Aorta (tissue), 5 donors: ENCODE data around the gene LCE3B. TPM values are rescaled to one million over a fixed set of nuclear protein-coding genes. Genes with fewer than 3 reads are reported as not detected.

Experiments
- ATAC-seq: fragments of 200-7000 bp; cut with Tn5 transposase; one replicate; pipeline ENCODE4 v1.9.1; 2022; ENCODE audit warnings: moderate library complexity; ENCODE audit not compliant: low FRiP score
- DNase-seq, 2 donors: peaks; one replicate each; pipeline ENCODE4 v3.0.0-alpha.2; 2020
- H3K27ac ChIP-seq, 2 donors: one replicate each; pipeline ENCODE4 v1.5.1; 2013; ENCODE audit warnings: low read length in 2 of 2, mild to moderate bottlenecking in 2 of 2, moderate library complexity in 2 of 2, control low read depth in 1 of 2, inconsistent platforms in 1 of 2, low read depth in 1 of 2
- H3K27me3 ChIP-seq, 2 donors: one replicate each; pipeline ENCODE4 v1.6.1; 2013; ENCODE audit warnings: control low read depth in 1 of 2, low read length in 1 of 2, mild to moderate bottlenecking in 1 of 2, moderate library complexity in 1 of 2; ENCODE audit not compliant: insufficient read depth in 2 of 2, control insufficient read depth in 1 of 2
- H3K36me3 ChIP-seq, 2 donors: one replicate each; pipeline ENCODE4 v1.6.1; 2013; ENCODE audit warnings: control low read depth in 1 of 2, low read length in 1 of 2, mild to moderate bottlenecking in 1 of 2; ENCODE audit not compliant: insufficient read depth in 2 of 2, control insufficient read depth in 1 of 2
- H3K4me1 ChIP-seq, 2 donors: one replicate each; pipeline ENCODE4 v1.6.1; 2013; ENCODE audit warnings: low read length in 2 of 2, control low read depth in 1 of 2, mild to moderate bottlenecking in 1 of 2, moderate library complexity in 1 of 2; ENCODE audit not compliant: insufficient read depth in 2 of 2, control insufficient read depth in 1 of 2
- H3K4me3 ChIP-seq, 2 donors: one replicate each; pipeline ENCODE4 v1.5.1; 2013; ENCODE audit warnings: low read length in 2 of 2, control low read depth in 1 of 2, mild to moderate bottlenecking in 1 of 2
- H3K9me3 ChIP-seq: one replicate; pipeline ENCODE4 v1.6.1; 2013; ENCODE audit warnings: mild to moderate bottlenecking, low read length; ENCODE audit not compliant: control insufficient read depth
- WGBS, 2 donors: extraction: QIAGEN DNeasy Blood & Tissue Kit; methylation state at CpG; one replicate each; pipeline ENCODE4 v1.1.7; 2013; 5-methylcytosine and 5-hydroxymethylcytosine counted together
- intact Hi-C, 2 donors: fragments of 100-400 bp; cut with DNase I; formaldehyde crosslinking; loops; one replicate each; pipeline versions ENCODE4 v1.14.2 to v1.15.0; 2022
- polyA plus RNA-seq, 2 donors: library from polyadenylated mRNA; stranded (reverse); fragments of 200-250 nt; gene quantifications; one replicate each; pipeline ENCODE4 v1.2.3, GENCODE V29; 2013
- total RNA-seq, 2 donors: library from RNA; stranded (reverse); fragmentation: NEBNext Ultra II Directional; extraction: Animal tissue kit (Norgen Biotek cat#: 25700); gene quantifications; one replicate each; pipeline ENCODE4 v1.2.1, GENCODE V29; 2021
- donor health status: healthy with polysubstance abuse.
- donor health status: Bipolar disorder and iron deficiency.
- donor health status: DM: no; HTN: no; CAD: no.
- donor health status: DM: no; HTN: no; CAD: no.
- donor health status: DM: yes; HTN: yes; CAD: no.

Gene LCE3B
- total and polyA plus RNA-seq, 4 donors: not detected

DNA sequence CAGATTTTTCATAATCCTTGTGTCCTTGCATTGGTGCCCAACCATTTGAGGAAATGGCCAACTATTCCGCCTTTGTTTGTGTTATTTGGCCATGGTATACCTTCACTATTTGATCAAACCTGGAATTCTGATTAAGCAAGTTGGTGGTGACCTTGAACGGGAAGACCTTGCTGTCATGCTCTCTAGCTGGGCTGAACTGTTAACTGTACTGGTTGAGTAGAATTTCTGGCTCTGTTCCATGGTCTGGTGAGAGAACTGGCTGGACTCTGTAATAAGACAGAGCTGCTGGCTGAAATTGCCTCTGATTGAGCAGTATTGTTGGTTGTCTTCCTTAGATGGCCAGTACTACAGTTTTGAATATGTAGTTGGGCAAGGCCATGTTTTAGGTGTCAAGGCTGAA is 16.6 kb upstream of the LCE3B start:
- ATAC-seq: no peak
- no peak for DNase-seq
- no peak overlapping the region for H3K27ac ChIP-seq
- no peaks in the 10 kb centered on the region for H3K27me3 ChIP-seq
- no peaks in the 10 kb centered on the region for H3K36me3 ChIP-seq
- WGBS, 2 donors: 82% methylated on average over 2 of the region's 2 CpGs; no CpG with 5 or more reads in 1 of the 2 donors
- H3K9me3 ChIP-seq: peaks cover 7% of the 10 kb centered on the region
- no peaks in the 10 kb centered on the region for H3K4me1 ChIP-seq
- intact Hi-C loops: no loop called here
- no peak overlapping the region for H3K4me3 ChIP-seq

DNA sequence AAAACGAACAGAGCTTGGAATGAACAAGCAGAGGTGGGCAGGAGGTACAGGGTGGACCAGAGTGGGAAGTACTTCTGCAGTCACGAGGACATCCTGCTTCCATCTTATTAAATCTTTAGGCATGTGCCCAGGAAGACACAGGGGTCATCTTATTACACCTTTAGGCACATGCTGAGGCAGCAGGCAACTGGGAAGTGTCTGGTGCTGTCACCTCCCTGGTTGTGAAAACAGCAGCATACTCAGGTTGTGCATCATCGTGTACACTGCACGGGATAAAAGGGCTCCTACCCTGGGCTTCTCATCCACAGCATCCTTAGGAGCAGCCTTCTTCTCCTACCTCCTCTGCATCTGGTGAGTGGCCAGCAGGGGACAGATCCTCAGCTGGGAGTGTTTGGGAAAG is 13.7 kb upstream of the LCE3B start, which contains the start of gene LCE3C:
LCE3C (plus strand) TSS at position 301 of the 400 bp plus-strand sequence. CDS start 498 bp downstream, outside the sequence.
- 63% methylated on average over 4 of the region's 4 CpGs; no CpG with 5 or more reads in 1 of the 2 donors for WGBS, 2 donors
- Histone ChIP-seq H3K27me3 (no peaks in the 10 kb centered on the region), H3K9me3 (peaks cover 7% of the 10 kb centered on the region), H3K36me3 (no peaks in the 10 kb centered on the region), H3K27ac (no peak within 1 kb of the TSS), H3K4me3 (no peak within 1 kb of the TSS), H3K4me1 (no peaks in the 10 kb centered on the region)
- DNase-seq (no peak), ATAC-seq (no peak)
- intact Hi-C loops: no loop called here

DNA sequence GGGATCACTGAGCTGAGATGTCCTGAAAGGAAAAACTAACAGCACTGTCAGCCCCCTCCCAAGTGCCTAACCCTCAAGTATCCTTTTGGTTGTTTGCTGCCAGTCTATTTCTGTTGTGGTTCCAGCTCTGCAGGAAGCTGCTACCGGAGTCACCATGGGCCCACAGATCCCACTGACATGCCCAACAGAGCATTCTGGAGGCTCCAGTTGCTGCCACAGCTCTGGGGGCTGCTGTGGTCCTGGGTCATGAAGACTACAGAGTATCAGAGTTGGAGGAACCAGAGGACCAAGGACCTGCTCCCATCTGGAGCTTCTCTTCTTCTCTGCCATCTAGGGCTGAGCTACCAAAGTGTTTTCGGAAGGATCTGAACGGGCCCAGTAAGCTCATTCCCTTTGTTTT is 8.4 kb downstream of the LCE3B start:
- Histone ChIP-seq H3K4me1 (no peaks in the 10 kb centered on the region), H3K27ac (no peak overlapping the region), H3K9me3 (peaks cover 2% of the 10 kb centered on the region), H3K4me3 (no peak overlapping the region), H3K27me3 (no peaks in the 10 kb centered on the region), H3K36me3 (no peaks in the 10 kb centered on the region)
- no peak for DNase-seq
- 43 to 82% methylated on average over 3 of the region's 3 CpGs for WGBS, 2 donors
- intact Hi-C loops: loop anchor here in 1 of 2 donors (10.0 kb wide), 1 partner anchor 57 kb away; the partner anchor contains the start of gene LCE3E
- peak; percentile 56 for ATAC-seq

DNA sequence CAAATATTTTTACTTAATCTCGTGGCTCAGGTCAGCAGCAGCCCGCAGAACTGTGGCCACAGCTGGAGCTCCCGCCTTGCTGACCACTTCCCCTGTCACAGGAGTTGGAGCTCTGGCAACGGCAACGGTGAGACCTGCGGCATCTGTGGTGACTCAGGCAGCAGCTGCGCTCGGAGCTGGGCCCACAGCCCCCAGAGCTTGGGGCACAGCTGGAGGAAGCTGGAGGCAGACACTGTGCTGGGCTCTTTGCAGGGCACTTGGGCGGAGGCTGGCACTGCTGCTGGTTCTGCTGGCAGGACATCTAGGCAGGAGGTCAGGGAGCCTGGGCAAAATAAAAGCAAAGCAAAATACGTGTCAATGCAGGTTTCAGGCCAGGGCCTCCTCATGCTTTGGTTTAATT is 9.2 kb downstream of the LCE3B start, which contains the start of gene LCE3A:
LCE3A (minus strand) TSS at position 301 of the 400 bp plus-strand sequence; CDS start at position 301, 0 bp downstream.
- Histone ChIP-seq H3K9me3 (peaks cover 2% of the 10 kb centered on the region), H3K27me3 (no peaks in the 10 kb centered on the region), H3K27ac (no peak within 1 kb of the TSS), H3K36me3 (no peaks in the 10 kb centered on the region), H3K4me3 (no peak within 1 kb of the TSS), H3K4me1 (no peaks in the 10 kb centered on the region)
- WGBS, 2 donors: 63 to 68% methylated on average over 10 of the region's 10 CpGs
- intact Hi-C loops: loop anchor here in 1 of 2 donors (10.0 kb wide), 1 partner anchor 58 kb away; the partner anchor contains the start of gene LCE3E
- DNase-seq (no peak), ATAC-seq (no peak)

DNA sequence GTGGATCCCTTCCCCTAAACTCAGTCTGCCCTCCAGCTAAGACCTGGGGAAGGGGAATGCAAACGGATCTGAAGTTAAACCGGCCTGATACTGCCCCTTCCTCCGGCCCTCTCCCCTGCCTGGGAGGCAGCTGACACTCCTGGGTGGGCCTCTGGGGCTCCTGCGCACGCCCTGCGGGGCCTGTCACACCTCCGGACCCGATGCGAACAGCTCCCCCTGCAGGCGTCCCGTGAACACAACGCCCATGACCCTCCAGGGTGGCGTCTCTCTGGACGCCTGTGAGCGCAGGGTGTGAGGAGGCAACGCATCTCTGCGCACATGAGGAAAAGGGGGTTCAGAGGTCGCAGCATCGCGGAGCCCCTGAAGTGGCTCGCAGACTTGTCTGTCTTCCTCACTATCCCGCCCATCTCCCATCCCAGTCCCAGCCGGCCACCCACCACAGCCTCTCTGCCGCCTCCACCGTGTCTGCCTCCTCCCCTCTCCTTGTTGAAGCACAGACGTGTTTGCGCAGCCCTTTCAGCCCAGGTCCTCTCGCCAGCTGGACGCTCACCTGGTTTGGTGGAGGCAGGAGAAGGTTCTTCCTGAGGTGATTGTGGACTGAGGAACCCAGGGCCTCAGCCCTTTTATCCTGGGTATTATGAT is 9.7 kb downstream of the LCE3B start:
- Histone ChIP-seq H3K36me3 (no peaks in the 10 kb centered on the region), H3K4me3 (no peak overlapping the region), H3K9me3 (peaks cover 2% of the 10 kb centered on the region), H3K4me1 (no peaks in the 10 kb centered on the region), H3K27me3 (no peaks in the 10 kb centered on the region), H3K27ac (no peak overlapping the region)
- WGBS, 2 donors: 16 to 17% methylated on average over 27 to 29 of the region's 29 CpGs
- intact Hi-C loops: loop anchor here in 1 of 2 donors (10.0 kb wide), 1 partner anchor 59 kb away; the partner anchor contains the start of gene LCE3E
- no peak for DNase-seq
- no peak for ATAC-seq

DNA sequence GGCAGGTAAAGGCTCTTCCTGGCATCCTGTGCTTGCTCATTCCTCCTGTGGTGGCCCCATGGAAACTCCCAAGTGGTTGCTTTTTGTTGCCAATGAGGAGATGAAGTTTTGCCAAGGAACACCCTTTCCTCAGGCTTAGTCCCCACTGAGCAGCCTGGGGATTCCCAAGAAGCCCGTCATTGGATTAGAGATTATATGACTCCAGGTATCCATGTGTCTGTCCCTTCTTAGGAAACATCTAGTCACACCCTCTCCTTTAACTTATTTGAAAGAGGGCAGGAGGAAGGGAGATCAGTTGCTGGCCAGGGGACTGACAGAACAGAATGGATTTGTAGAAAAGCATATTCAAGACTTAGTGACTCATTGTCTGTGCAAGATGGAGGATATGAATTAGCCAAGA is 13.1 kb downstream of the LCE3B start:
- intact Hi-C loops: loop anchor here in 1 of 2 donors (10.0 kb wide), 1 partner anchor 62 kb away; the partner anchor contains the start of gene LCE3E
- no peak for ATAC-seq
- Histone ChIP-seq H3K4me1 (no peaks in the 10 kb centered on the region), H3K4me3 (no peak overlapping the region), H3K9me3 (peaks cover 9% of the 10 kb centered on the region), H3K27me3 (no peaks in the 10 kb centered on the region), H3K36me3 (no peaks in the 10 kb centered on the region), H3K27ac (no peak overlapping the region)
- no peak for DNase-seq
- 77 to 84% methylated on average over 1 of the region's 1 CpG for WGBS, 2 donors

DNA sequence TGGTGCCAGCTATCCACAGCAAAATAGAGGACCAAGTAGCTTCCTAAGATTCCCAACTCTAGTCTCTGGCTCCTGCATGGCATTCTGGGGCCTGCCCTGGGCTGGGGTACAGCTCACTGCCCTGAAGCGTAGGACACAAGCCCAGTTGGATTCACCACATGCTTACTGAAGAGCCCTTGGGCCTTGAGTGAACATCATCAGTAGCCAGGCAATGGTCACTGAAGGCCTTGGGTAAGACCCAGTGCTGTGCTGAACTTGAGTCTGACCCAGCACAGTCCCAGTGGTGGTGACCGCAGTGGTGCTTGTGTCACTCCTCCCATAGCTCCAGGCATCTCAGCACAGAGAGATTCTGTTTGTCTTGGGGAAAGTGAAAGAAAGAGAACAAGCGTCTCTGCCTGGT is 17.0 kb downstream of the LCE3B start:
- DNase-seq: no peak
- Histone ChIP-seq H3K4me1 (no peaks in the 10 kb centered on the region), H3K9me3 (peaks cover 7% of the 10 kb centered on the region), H3K36me3 (no peaks in the 10 kb centered on the region), H3K27ac (no peak overlapping the region), H3K27me3 (no peaks in the 10 kb centered on the region), H3K4me3 (no peak overlapping the region)
- intact Hi-C loops: no loop called here
- 86 to 88% methylated on average over 3 of the region's 3 CpGs for WGBS, 2 donors
- ATAC-seq: no peak

DNA sequence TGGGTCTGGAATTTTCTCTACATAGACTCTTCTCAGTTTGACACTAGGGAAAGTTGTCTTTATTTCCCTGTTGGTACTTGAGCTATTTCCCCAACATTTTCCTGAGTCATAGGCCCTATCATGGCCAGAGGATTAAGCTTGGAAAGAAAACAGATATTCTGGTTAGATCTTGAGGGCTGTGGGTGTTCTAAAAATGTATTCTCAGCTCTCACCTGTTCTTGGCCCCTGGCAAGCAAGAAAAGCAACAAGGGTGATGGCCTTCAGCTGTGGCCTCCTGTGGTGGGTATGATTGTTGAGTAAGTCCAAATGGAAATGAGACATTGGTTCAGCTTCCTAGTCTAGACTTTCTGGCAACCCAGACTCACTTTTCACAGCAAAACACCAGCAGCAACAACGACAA is 26.7 kb downstream of the LCE3B start:
- Histone ChIP-seq H3K4me3 (no peak overlapping the region), H3K27ac (no peak overlapping the region), H3K27me3 (no peaks in the 10 kb centered on the region), H3K4me1 (no peaks in the 10 kb centered on the region), H3K9me3 (peaks cover 5% of the 10 kb centered on the region), H3K36me3 (no peaks in the 10 kb centered on the region)
- no peak for DNase-seq
- ATAC-seq: no peak
- WGBS, 2 donors: 50 to 61% methylated on average over 1 of the region's 1 CpG
- intact Hi-C loops: no loop called here

DNA sequence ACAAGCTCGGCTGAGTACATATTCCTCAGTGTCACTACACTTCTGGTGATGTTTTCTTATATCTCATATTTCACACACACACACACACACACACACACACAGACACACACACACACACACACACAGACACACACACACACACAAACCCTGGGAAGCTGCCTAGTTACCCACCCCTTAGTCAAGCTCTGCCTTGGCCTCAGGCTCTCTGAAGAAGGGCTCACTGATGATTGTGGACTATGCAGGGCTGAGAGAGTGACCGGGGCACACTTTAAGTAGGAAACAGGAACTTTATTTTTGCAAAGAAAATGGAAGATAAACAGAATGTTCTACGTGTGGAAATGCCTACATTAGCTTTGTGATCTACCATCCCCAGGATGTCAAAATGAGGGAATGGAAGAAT is 30.3 kb downstream of the LCE3B start:
- H3K4me1 ChIP-seq: no peaks in the 10 kb centered on the region
- H3K36me3 ChIP-seq: no peaks in the 10 kb centered on the region
- WGBS, 2 donors: 35 to 41% methylated on average over 3 of the region's 3 CpGs
- H3K27ac ChIP-seq: no peak overlapping the region
- no peak for DNase-seq
- H3K27me3 ChIP-seq: no peaks in the 10 kb centered on the region
- peaks cover 3% of the 10 kb centered on the region for H3K9me3 ChIP-seq
- H3K4me3 ChIP-seq: no peak overlapping the region
- no peak for ATAC-seq
- intact Hi-C loops: no loop called here
